ENCODE data around the gene FCGR2B. TPM values are rescaled to one million over a fixed set of nuclear protein-coding genes. Genes with fewer than 3 reads are reported as not detected.

FCGR2B gene
- total and polyA plus RNA-seq, 2 of the 13 experiments (the other 11 are each of a cell fraction or from before 2014, with no cell fraction given), result not detected

DNA sequence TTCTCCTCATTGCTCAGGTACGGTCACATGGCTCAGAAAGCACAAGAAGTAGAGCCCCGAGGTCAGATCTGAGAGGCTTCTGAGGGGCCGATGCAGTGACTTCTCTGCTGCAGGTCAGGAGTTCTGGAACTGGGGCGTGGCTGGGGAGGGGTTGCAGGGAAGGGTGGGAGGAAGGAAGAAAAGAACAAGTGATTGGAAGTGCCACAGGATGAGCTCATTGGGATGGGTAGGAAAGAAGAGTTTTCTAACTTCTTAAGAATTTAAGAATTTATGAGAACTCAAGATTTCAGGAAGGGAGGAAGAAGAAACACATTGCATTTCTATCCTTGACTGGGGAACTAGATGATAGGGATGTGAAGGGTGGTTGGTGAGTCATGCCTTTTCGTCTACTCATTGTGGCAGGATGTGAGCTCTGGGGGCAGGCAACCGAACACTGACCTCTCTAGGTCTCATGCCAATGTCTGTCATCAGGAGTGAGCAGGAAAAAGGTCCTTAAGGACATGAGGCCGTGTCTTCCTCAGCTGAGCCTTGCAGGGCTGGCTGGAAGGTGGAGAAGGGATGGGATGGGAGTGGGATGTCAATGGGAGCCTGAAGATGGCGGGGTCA is 58.9 kb downstream of the FCGR2B start:
- H3K4me3 ChIP-seq (replicated peaks in 1 of 3; ENCODE audit: insufficient read depth in 1 of 3, low read depth in 2 of 3, low read length in 3 of 3), result no peak overlapping the region
- no peaks in the 10 kb centered on the region for H3K9me3 ChIP-seq (ENCODE audit: low read length)
- H3K9ac ChIP-seq (ENCODE audit: insufficient read depth, low read depth, low read length), result no peak overlapping the region
- H3K27ac ChIP-seq (ENCODE audit: extremely low read length, insufficient read depth, low read length), result no peak overlapping the region
- H4K20me1 ChIP-seq (ENCODE audit: insufficient read depth, low read length), result no peaks in the 10 kb centered on the region
- FAIRE-seq (no peak), DNase-seq (ENCODE audit: low spot score) (no peak), ATAC-seq (no peak)
- H3K27me3 ChIP-seq (ENCODE audit: control insufficient read depth in 1 of 2, insufficient read depth in 2 of 2, low read length in 2 of 2), result peaks cover 3 to 28% of the 10 kb centered on the region in 2 experiments; a peak in 4 of 5 replicates
- in situ Hi-C loops (cut with HindIII; ENCODE audit: extremely low pct_ligation_motif_present, low pct_unique_long_range_greater_than_20kb) (no loop called here), intact Hi-C loops (cut with micrococcal nuclease; ENCODE audit: unreplicated experiment) (no loop called here)
- BruUV-seq (replicated peaks), result no TSS peak
- peaks cover 7% of the 10 kb centered on the region for H3K4me1 ChIP-seq (ENCODE audit: insufficient read depth, low read length)
- no peak overlapping the region for H3K4me2 ChIP-seq (ENCODE audit: low read depth, low read length)
- TF ChIP-seq ZNF230 (CRISPR knock-in tag; IDR thresholded peaks at IDR 0.05) (no peak), ZNF468 (CRISPR knock-in tag; IDR thresholded peaks at IDR 0.05) (no peak), KAT2B (IDR thresholded peaks at IDR 0.05; ENCODE audit: borderline replicate concordance, low read depth, low read length) (no peak), ATAD3A (CRISPR knock-in tag; IDR thresholded peaks at IDR 0.05) (no peak), RELA (CRISPR knock-in tag; IDR thresholded peaks at IDR 0.05) (no peak), ZNF121 (CRISPR knock-in tag; IDR thresholded peaks at IDR 0.05) (no peak), ZNF773 (CRISPR knock-in tag; IDR thresholded peaks at IDR 0.05; ENCODE audit: borderline replicate concordance) (no peak), PRPF4 (IDR thresholded peaks at IDR 0.05; ENCODE audit: low read depth, low read length, poor library complexity, severe bottlenecking) (no peak), ZNF430 (CRISPR knock-in tag; IDR thresholded peaks at IDR 0.05) (no peak), ZFYVE20 (CRISPR knock-in tag; IDR thresholded peaks at IDR 0.05; ENCODE audit: borderline replicate concordance, low read depth) (no peak), SMAD9 (CRISPR knock-in tag; IDR thresholded peaks at IDR 0.05) (no peak)
- TF ChIP-seq, protein P1, sequence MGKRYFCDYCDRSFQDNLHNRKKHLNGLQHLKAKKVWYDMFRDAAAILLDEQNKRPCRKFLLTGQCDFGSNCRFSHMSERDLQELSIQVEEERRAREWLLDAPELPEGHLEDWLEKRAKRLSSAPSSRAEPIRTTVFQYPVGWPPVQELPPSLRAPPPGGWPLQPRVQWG (CRISPR knock-in tag; IDR thresholded peaks at IDR 0.05; ENCODE audit: borderline replicate concordance, low read depth), result no peak
- TF ChIP-seq, protein P2, sequence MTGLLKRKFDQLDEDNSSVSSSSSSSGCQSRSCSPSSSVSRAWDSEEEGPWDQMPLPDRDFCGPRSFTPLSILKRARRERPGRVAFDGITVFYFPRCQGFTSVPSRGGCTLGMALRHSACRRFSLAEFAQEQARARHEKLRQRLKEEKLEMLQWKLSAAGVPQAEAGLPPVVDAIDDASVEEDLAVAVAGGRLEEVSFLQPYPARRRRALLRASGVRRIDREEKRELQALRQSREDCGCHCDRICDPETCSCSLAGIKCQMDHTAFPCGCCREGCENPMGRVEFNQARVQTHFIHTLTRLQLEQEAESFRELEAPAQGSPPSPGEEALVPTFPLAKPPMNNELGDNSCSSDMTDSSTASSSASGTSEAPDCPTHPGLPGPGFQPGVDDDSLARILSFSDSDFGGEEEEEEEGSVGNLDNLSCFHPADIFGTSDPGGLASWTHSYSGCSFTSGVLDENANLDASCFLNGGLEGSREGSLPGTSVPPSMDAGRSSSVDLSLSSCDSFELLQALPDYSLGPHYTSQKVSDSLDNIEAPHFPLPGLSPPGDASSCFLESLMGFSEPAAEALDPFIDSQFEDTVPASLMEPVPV (CRISPR knock-in tag; IDR thresholded peaks at IDR 0.05), result no peak
- TF ChIP-seq, protein P3, sequence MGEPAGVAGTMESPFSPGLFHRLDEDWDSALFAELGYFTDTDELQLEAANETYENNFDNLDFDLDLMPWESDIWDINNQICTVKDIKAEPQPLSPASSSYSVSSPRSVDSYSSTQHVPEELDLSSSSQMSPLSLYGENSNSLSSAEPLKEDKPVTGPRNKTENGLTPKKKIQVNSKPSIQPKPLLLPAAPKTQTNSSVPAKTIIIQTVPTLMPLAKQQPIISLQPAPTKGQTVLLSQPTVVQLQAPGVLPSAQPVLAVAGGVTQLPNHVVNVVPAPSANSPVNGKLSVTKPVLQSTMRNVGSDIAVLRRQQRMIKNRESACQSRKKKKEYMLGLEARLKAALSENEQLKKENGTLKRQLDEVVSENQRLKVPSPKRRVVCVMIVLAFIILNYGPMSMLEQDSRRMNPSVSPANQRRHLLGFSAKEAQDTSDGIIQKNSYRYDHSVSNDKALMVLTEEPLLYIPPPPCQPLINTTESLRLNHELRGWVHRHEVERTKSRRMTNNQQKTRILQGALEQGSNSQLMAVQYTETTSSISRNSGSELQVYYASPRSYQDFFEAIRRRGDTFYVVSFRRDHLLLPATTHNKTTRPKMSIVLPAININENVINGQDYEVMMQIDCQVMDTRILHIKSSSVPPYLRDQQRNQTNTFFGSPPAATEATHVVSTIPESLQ (CRISPR knock-in tag; conservative IDR thresholded peaks at IDR 0.05), result no peak
- TF ChIP-seq, protein P4, sequence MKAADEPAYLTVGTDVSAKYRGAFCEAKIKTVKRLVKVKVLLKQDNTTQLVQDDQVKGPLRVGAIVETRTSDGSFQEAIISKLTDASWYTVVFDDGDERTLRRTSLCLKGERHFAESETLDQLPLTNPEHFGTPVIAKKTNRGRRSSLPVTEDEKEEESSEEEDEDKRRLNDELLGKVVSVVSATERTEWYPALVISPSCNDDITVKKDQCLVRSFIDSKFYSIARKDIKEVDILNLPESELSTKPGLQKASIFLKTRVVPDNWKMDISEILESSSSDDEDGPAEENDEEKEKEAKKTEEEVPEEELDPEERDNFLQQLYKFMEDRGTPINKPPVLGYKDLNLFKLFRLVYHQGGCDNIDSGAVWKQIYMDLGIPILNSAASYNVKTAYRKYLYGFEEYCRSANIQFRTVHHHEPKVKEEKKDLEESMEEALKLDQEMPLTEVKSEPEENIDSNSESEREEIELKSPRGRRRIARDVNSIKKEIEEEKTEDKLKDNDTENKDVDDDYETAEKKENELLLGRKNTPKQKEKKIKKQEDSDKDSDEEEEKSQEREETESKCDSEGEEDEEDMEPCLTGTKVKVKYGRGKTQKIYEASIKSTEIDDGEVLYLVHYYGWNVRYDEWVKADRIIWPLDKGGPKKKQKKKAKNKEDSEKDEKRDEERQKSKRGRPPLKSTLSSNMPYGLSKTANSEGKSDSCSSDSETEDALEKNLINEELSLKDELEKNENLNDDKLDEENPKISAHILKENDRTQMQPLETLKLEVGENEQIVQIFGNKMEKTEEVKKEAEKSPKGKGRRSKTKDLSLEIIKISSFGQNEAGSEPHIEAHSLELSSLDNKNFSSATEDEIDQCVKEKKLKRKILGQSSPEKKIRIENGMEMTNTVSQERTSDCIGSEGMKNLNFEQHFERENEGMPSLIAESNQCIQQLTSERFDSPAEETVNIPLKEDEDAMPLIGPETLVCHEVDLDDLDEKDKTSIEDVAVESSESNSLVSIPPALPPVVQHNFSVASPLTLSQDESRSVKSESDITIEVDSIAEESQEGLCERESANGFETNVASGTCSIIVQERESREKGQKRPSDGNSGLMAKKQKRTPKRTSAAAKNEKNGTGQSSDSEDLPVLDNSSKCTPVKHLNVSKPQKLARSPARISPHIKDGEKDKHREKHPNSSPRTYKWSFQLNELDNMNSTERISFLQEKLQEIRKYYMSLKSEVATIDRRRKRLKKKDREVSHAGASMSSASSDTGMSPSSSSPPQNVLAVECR (CRISPR knock-in tag; IDR thresholded peaks at IDR 0.05; ENCODE audit: borderline replicate concordance), result no peak
- TF ChIP-seq, protein P5, sequence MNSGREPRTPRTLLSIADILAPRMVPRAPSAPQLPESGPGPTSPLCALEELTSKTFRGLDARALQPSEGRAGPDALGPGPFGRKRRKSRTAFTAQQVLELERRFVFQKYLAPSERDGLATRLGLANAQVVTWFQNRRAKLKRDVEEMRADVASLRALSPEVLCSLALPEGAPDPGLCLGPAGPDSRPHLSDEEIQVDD (CRISPR knock-in tag; IDR thresholded peaks at IDR 0.05; ENCODE audit: borderline replicate concordance), result no peak
- no peaks in the 10 kb centered on the region for H3K36me3 ChIP-seq (replicated peaks in 1 of 2; ENCODE audit: control insufficient read depth in 1 of 2, insufficient read depth in 2 of 2, low read length in 2 of 2)
- ChIA-PET POLR2A (no interaction called here), CTCF (ENCODE audit: low intra/inter-chr PET ratio, low total read pairs) (no interaction called here)
- WGBS (ENCODE audit: low lambda C conversion rate), result 5% methylated on average over 7 of the region's 8 CpGs
- no peak overlapping the region for H2AFZ ChIP-seq (ENCODE audit: low read length)
- H3K79me2 ChIP-seq (ENCODE audit: insufficient read depth, low read length), result no peaks in the 10 kb centered on the region
